OCI-LY3 (cell line): ENCODE data around the gene ABLIM2.

Experiments used
- EZH2phosphoT487 ChIP-seq: fragments of 200-600 bp; shearing (Covaris generic); IDR thresholded peaks from 2 replicates; pipeline ENCODE4 v1.6.1; 2018; ENCODE audit warnings: antibody characterized with exemption, mixed run types, low read depth
- TF ChIP-seq, protein P1 (sequence below): fragments of 200-600, 300-600 bp; sonication (generic); IDR thresholded peaks from 2 replicates; pipeline ENCODE4 v1.5.1; 2014; ENCODE audit warnings: antibody characterized with exemption, low read length, low read depth

- TF ChIP-seq, protein P1, sequence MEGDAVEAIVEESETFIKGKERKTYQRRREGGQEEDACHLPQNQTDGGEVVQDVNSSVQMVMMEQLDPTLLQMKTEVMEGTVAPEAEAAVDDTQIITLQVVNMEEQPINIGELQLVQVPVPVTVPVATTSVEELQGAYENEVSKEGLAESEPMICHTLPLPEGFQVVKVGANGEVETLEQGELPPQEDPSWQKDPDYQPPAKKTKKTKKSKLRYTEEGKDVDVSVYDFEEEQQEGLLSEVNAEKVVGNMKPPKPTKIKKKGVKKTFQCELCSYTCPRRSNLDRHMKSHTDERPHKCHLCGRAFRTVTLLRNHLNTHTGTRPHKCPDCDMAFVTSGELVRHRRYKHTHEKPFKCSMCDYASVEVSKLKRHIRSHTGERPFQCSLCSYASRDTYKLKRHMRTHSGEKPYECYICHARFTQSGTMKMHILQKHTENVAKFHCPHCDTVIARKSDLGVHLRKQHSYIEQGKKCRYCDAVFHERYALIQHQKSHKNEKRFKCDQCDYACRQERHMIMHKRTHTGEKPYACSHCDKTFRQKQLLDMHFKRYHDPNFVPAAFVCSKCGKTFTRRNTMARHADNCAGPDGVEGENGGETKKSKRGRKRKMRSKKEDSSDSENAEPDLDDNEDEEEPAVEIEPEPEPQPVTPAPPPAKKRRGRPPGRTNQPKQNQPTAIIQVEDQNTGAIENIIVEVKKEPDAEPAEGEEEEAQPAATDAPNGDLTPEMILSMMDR = no peak
- TF ChIP-seq EZH2phosphoT487 = no peak
Measured at GRCh38 chr4:8039290-8039689, 119.3 kb downstream of the ABLIM2 start.
